GM10847 (cell line): ENCODE results near the gene RHCG.

Experiments used
- POLR2A ChIP-seq: IDR thresholded peaks from 2 replicates; pipeline ENCODE4 v1.6.1; 2011; ENCODE audit not compliant: insufficient read length; ENCODE audit errors: extremely low read depth

Gene RHCG

GRCh38 chr15:89496155-89497098 is at the start of gene RHCG:
Gene RHCG, minus strand, starts transcription at chr15:89496583. Its CDS starts 39 bp downstream, at chr15:89496544.
- no peak for TF ChIP-seq POLR2A

- no peak for TF ChIP-seq POLR2A
These were observed 47.0 kb upstream of the RHCG start for GRCh38 chr15:89543389-89543788.

- no peak for TF ChIP-seq POLR2A
These were observed 46.0 kb upstream of the RHCG start for GRCh38 chr15:89542369-89542768.

- no peak for TF ChIP-seq POLR2A
These were observed 42.6 kb upstream of the RHCG start for GRCh38 chr15:89539027-89539426.

- TF ChIP-seq POLR2A = no peak
These were observed 37.6 kb upstream of the RHCG start for GRCh38 chr15:89533861-89534544.

DNA sequence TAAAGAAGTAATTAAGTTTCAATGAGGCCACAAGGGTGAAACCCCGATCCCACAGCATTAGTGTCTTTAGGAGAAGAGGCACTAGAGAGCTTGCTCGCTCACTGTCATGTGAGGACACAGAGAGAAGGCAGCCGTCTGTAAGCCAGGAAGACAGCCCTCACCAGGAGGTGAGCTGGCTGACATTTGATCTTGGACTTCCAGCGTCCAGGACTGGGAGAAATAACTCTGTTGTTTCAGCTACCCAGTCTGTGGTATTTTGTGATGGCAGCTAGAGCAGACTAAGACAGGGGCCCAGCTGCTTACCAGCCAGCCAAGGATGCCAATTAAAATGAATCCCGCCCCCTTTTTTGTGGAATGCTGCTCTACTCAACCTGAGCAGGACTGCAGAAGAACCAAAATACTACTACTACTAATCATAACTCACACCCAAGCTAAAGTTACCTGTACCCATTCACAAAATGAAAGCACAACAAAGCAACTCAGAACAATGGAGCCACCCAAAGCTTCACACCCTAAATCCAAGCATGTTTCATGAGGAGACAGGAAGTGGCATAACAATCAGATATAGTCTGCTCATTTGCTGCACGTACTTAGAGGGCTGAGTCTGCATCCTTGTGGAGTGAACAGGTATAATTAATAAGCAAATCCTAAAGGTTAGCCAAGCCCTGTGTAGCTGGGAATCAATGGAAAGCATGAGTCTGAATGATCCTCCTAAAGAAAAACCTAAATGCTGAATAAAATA is 35.6 kb upstream of the RHCG start:
- no peak for TF ChIP-seq POLR2A

DNA sequence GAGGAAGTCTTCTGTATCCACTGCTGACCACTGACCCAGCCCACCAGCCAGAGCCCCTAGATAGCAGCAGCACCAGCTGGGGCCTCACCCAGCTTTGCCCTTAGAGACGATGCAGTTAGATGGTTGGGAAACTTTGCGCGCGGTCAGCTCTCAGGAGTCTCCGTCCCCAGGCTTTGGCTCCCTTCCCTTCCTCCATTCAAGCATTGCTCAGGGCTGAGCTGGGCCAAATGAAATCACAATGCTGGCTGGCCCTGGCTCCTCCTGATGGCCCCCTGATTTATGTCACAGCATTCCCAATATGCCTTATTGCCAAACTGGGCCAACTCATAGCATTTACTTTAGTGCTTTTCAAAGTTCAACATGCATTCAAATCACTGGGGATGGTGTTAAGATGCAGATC is 34.6 kb upstream of the RHCG start:
- no peak for TF ChIP-seq POLR2A

DNA sequence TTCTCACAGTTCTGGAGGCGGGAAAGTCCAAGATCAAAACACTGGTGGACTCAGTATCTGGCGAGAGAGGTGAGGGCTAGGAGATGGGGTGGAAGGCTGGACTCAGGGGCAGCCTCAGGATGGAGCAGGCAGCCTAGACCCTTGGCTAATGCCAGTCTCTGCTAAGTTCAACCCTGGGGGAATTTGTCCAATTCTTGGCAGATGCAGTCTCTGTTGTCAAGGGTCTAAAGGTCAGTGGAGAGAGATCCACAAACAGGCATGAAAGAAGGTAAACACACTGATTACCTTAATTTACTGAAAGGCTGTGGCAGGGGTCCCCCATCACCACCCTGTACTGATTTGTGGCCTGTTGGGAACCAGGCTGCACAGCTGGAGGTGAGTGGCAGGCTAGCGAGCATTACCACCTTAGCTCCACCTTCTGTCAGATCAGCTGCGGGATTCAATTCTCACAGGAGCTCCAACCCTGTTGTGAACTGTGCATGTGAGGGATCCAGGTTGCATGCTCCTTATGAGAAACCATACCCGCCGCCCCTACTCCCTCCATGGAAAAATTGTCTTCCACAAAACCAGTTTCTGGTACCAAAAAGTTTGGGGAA is 32.5 kb upstream of the RHCG start:
- no peak for TF ChIP-seq POLR2A

DNA sequence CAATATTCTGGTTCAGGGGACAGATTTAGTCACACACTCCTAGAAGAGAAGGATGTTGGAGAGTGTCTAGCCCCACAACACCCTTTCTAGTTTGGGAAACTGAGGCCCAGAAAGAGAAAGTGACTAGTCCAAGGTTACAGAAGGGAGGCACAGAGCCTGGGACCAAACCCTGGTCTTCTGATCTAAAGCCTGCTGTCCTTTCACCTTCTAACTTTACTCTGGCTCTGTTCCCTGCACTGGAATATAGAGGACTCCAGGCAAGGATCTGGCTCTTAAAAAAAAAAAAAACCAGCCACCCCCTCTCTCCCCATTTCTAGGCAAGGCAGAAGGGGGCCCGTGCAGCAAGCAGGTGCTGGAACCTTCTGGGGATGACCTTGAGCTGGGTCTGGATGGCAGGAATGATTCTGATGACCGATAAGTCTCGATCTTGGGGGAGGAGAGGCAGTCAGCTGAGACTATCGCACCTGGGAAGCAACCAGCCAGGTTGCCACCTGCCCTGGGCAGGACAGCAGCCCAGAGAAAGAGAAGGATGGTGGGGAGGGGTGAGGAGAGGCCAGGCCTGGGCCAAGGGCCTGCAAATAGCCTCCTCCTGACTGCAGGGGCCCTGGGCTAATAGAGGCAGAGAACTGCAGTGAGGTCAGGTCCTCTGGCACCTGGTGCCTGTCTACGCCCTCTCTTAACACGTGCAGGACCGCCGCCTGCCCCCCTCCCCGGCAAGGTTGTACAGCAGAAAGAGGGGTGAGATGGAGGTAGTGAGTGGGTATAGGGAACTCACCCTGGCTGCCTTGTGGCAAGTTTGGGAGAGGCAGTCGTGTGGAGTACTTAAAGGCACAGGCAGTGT is 30.4 kb upstream of the RHCG start:
- no peak for TF ChIP-seq POLR2A

- TF ChIP-seq POLR2A = no peak
These were observed 29.8 kb upstream of the RHCG start for GRCh38 chr15:89526181-89526580.

DNA sequence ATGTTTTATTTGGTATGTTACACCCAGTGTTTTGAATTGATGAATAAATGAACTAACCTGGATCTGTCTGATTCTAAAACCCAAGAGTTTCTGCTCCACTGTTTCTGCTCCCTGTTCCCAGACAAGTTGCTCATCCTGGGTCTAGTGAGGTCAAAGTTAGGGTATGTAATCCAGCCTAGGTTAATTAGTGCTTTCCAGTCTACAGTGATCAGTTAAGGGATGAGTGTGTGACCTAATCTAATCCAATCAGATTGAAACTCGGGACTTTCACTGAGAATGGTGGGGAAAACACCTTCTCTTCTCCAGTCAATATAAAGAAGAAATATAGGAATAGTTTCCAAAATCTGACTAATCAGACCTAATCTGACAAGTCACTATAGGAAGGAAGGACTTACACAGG is 27.8 kb upstream of the RHCG start:
- no peak for TF ChIP-seq POLR2A

- no peak for TF ChIP-seq POLR2A
These were observed 26.7 kb upstream of the RHCG start for GRCh38 chr15:89523101-89523500.

DNA sequence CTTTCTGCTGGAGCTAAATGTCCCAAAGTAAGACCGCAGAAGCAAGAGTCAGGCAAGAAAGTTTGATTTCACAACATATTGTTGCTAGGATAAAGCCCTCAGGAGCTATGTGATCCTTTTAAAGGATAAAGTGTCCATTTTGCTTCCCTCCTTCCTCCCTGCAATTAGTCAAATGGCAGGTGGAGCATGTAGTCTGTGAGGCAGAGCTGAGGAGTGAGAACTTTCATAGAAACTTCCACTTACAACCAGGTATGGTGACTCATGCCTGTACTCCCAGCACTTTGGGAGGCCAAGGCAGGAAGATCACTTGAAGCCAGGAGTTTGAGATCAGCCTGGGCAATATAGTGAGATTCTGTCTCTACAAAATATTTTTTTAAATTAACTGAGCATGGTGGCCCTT is 25.2 kb upstream of the RHCG start:
- TF ChIP-seq POLR2A = no peak

DNA sequence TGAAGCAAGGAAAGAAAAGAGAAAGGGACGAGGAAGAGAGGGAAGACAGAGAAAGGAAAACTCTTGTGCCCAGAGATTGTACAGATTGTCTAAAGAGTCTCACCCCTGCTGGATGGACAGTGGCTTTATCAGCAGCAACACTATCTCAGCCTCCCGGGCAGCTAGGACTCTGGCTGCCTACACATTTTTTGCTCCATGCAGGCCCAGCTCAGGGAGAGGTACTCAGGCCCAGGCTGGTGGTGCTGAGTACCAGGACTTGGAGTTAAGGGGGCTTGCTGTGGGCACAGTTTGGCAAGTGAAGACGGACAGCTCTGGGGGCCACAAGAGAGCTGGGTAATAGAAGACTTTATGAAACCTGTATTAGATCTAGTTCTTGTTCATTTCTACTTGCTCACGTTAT is 19.1 kb upstream of the RHCG start:
- no peak for TF ChIP-seq POLR2A
